Myocyte (in vitro differentiated cells): ENCODE data around the gene ETV6. TPM values are rescaled to one million over a fixed set of nuclear protein-coding genes. Genes with fewer than 3 reads are reported as not detected.
"Not testable (repeated sequence)": the region's sequence is repeated elsewhere in the genome, so short reads cannot be mapped to it uniquely, and the experiment has no call there.

Experiments used
- DNase-seq: peaks from one replicate; pipeline ENCODE4 v3.0.0-alpha.2; 2012; ENCODE audit warnings: low read depth
- total RNA-seq: library from RNA; depleted of rRNA; stranded (reverse); fragments of >200 nt; gene quantifications from 2 replicates; pipeline ENCODE4 v1.2.3, GENCODE V29; 2014

Gene ETV6
- total RNA-seq, 1 donor from 2014 or later: 9.7 TPM

DNA sequence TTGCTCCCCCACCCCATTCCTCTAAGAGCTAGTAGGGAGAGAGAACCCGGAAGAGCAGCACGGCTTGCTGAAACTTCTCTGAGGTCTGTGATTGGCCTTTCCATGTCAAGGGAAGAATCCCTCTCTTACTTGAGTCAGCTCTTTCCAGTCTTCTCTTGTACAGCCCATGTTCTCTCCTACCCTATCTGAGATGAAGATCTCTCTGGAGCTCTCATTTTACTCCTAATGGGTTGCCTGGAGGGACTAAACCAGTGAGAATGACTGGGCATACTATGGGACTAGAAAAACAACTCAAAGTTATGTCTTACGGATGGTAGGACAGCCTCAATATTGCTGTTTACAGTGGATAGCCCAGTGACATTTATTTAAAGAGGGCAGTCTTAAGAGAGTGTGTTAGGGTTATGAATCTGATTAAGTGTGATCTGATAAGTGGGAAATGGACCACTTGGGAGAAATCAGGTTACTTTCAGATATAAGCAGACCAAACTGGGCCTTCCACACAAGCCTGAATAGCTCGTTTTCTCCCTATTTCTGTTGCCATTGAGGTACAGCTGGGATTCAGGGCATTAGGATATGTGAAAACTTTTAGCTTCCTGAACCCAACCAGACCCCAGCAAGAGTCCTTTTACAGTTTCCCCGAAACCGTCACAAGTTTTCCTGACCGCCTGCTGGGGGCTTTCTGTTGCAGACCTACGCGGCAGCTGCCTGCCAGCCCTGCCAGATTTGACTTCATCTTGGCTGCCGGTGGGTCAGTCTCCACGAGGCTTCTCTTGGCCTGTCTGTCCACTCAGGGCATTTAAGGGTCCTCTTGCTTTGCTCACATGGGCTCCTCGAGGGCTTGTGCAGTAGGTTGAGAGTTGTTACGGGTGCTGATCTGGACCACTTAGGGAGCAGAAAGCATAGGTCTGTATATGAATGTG lies 16.9 kb downstream of the ETV6 start:
- no peak for DNase-seq

DNA sequence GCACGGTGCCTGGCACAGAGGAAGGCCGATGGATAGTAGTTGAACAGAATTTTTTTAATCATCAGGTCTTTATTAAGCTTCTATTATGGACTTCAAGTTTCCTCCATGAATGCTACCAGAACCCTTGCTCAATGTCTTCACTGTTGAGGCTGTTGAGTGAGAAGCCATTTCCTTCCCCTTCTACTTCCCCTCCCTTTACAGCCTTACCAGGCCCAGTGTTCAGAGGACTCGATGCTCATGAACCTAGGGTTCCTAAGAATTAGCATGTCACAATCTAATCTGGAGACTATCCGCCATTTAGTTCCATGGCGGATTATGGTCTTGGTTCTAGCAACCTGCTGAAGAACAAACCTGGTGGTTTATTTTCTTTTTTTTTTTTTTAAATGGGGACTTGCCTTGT lies 17.7 kb downstream of the ETV6 start:
- no peak for DNase-seq

- DNase-seq: no peak
Measured at GRCh38 chr12:11668611-11669010, 19.1 kb downstream of the ETV6 start.

GRCh38 chr12:11669348-11669747 lies 19.9 kb downstream of the ETV6 start:
- no peak for DNase-seq

GRCh38 chr12:11672256-11673191 lies 23.1 kb downstream of the ETV6 start:
- DNase-seq: no peak

DNA sequence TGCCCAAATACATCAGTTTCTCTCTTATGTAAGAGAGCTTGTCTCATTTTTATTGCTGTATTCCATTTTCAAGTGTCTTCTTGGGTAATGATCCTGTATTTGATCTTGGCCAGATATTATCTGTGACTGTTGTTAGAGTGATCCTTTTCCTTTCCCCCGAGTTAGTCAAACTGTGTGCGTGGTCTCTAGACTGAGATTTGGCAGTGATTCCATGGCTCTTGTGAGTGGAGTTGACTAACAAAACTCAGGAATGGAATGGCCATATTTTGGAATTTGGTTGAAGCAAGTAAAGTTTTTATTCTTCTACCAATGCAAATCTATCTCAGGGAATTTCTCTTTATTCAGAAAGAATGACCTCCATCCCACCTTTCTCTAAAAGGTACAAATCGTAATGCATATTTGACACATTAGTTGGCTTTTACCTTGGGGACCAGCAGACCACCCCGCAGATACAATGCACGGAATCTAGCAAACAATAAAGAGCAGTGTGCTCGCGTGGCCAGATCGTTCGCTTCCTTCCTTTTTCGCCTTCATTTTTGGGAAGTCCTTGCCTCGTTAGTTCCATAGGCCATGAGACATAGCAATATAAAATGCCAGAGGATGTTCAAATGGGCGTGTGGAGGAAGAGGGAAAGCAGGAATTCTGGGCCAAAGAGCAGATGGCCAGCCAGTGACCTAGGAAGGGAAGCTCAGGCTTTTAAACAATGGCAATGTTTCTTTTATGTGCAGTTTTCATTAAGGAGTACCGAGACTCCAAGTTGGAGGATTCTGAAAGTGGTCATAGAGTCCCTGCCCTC lies 24.4 kb downstream of the ETV6 start:
- no peak for DNase-seq

- no peak for DNase-seq
Measured at GRCh38 chr12:11674894-11675390, 25.5 kb downstream of the ETV6 start.

- DNase-seq: no peak
Measured at GRCh38 chr12:11676052-11676451, 26.6 kb downstream of the ETV6 start.

DNA sequence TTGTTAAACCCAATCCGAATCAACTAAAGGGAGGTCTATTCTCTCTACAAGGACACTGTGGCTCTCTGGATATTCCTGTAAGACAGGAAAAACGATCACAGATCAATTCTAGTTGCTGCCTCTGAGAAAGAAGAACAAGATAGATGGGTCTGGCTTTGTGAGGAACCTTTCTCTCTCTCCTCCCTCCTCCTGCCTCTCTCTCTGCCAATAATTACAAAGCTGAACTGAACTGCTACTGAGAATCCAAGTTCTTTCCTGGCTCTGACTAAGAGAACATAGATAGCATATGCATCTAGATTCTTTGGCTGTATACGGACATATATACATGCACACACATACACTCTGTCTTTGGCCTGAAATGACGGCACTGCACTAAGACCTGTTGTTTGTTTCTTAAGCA lies 27.6 kb downstream of the ETV6 start:
- DNase-seq: no peak

DNA sequence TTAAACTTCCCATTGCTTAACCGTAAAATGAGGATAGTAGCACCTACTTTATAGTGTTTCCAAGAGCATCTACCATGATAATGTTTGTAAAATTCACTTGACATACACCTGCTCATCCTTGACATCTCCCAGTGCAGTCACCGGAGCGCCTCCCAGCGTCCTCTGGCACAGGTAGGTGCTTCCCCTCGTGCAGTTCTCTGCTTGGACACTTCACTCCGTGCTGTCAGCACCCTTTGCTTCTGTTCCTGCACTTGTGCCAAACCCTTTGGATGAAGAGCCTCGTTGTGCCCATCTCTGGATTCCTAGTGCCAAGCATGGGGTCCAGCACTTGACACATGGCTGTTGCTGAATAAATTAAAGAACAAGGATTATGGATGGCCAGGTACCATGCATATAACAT lies 28.3 kb downstream of the ETV6 start:
- DNase-seq: no peak

DNA sequence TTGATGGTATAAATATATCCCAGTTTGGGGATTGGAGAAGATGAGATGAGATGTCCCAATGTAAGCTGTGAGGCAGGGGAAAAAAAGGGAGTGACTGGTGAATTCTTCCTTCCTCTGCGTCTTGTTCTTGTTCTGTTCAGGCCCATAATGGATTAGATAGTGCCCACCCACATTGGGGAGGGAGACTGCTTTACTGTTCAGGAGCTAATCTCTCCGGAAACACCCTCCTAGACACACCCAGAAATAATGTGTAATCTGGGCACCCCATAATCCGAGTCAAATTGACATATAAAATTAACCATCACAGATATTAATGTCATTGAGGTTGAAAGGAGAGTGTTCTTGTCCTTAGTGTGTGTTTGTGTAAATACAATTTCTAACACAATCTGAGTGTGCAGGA lies 29.3 kb downstream of the ETV6 start:
- DNase-seq: no peak

GRCh38 chr12:11681207-11681606 lies 31.7 kb downstream of the ETV6 start:
- no peak for DNase-seq

- not testable (repeated sequence) for DNase-seq
Measured at GRCh38 chr12:11681695-11682094, 32.2 kb downstream of the ETV6 start.

- DNase-seq: no peak
Measured at GRCh38 chr12:11684393-11684792, 34.9 kb downstream of the ETV6 start.

- DNase-seq: no peak
Measured at GRCh38 chr12:11684811-11685210, 35.3 kb downstream of the ETV6 start.

- DNase-seq: no peak
Measured at GRCh38 chr12:11685316-11685715, 35.8 kb downstream of the ETV6 start.

DNA sequence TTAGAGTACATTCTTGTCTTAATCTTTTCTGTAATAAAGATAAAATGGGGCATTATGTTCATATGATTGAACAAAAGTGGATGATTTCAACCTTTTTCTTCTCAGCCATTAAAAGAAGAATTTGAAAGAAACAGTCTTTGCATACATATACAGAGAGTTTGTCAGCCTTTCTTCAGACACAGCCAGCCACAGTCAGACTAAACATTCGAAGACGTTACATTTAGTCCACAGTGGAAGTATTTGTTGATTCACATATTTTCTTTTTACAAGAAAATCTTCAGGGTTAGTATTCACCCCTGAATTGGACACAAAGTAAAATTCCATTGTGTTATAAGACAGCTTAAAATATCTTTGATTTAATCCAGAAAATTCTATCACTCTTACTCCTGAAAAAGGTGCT lies 36.2 kb downstream of the ETV6 start:
- DNase-seq: no peak

- DNase-seq: no peak
Measured at GRCh38 chr12:11686120-11686519, 36.6 kb downstream of the ETV6 start.

- no peak for DNase-seq
Measured at GRCh38 chr12:11687528-11687927, 38.1 kb downstream of the ETV6 start.

DNA sequence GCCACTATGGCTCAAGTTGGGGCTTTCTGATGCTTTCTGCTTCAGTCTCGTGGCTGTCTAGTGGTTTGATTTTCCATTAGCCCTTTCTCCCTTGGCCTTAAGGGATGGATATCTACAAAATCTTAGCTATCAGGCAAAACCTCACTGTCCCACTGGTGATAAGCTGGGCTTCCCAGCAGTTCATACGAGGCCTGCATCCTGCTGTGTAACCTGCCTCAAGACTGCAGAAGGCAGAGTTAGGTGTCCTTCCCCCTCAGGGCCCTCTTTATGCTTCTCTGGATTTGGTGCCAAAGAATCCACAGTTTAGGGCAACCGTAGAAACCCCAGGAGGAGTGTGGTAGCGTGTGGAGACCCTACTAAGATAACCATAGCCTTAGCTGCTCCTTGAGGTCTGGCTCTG lies 38.9 kb downstream of the ETV6 start:
- DNase-seq: no peak

- DNase-seq: no peak
Measured at GRCh38 chr12:11688831-11689230, 39.4 kb downstream of the ETV6 start.
